Measurements from ENCODE around the gene FOLH1.
"Not testable (repeated sequence)": the region's sequence is repeated elsewhere in the genome, so short reads cannot be mapped to it uniquely, and the experiment has no call there.

Gene FOLH1

DNA sequence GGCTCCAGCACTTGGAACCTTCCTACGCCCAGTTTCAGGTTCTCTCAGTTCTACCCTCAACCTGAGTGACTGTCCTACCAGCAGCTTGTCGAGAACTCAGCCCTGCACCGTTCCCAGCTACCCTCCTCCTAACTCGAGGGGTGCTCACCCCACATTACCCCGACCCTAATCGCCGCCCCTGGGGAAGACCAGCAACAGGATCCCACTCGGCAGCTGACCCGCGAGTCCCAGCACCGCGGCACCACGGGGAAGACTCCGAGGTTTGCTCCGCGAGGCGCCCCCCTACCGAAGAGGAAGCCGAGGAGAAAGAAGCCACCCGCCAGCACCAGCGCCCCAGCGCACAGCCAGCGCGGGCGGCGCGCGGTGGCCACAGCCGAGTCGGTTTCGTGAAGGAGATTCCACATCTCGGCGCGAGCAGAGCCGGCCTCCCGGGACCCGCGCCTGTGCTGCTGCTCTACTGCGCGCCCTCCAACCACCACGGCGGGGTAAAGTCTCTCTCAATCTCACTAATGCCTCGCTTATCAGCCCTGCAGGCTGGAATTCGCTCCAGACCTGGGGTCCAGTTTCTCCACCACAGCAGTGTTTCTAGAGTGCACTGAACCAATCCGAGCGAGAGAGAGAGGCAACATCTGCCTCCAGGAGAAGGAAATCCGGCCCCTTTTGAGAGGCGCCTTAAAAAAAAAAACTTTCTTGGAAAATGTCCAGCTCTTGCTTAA lies at the start of gene FOLH1:
Gene FOLH1 (minus strand): TSS at position 597 of the 716 bp plus-strand sequence. CDS start 193 bp downstream, at position 404.
- DNase-seq (ENCODE audit: low spot score): no peak

DNA sequence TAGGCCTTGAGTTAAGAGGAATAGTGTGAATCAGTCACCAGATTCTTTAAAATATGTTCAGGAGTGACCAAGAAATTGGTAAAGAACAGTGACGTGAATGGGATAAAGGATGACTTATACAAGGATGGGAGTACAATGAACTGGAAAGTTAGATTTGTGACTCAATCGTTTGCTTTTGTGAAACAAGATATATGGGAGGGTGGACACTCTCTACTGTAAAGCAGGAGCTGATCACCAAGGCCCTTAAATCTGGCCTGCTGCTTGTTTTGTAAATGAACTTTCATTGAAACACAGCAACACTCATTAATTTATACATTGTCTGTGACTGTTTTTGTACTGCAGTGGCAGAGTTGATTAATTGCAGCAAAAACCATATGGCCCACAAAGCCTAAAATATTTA lies 46.7 kb upstream of the FOLH1 start:
- DNase-seq (ENCODE audit: low spot score): not testable (repeated sequence)

DNA sequence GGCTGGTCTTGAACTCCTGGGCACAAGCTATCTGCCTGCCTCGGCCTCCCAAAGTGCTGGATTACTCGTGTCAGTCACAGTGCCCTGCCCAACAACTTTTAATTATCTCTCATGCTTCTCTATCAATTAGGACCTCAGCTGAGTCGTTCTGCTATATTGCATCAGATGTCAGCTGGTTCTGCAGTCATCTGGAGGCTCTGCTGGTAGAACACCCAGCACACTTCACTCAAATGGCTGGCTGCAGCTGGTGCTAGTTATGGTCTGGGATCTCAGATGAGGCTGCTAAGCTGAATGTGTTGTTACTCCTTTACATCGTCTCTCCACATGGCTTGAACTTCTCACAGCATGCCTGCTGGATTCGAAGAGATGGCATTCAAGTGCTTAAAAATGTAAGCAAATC lies 42.8 kb upstream of the FOLH1 start:
- not testable (repeated sequence) for DNase-seq (ENCODE audit: low spot score)

DNA sequence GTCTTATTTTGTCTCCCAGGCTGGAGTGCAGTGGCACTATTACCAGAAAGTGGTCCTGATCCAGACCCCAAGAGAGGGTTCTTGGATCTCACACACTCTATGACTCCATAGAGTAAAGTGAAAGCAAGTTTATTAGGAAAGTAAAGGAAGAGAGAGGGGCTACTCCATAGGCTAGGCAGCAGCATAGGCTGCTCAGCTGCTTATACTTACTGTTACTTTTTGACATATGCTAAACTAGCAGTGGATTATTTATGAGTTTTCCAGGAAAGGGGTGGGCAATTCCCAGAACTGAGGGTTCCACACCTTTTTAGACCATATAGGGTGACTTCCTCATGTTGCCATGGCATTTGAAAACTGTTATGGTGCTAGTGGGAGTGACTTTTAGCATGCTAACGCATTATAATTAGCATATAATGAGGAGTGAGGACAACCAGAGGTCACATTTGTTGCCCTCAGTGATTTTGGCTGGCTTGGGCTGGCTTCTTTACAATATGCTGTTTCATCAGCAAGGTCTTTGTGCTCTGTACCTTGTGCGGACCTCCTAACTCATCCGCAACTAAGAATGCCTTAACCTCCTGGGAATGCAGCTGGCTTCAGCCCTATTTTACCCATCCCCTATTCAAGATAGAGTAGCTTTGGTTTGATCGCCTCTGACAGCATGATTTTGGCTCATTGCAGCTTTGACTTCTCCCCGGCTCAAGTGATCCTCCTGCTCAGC lies 42.2 kb upstream of the FOLH1 start:
- not testable (repeated sequence) for DNase-seq (ENCODE audit: low spot score)

DNA sequence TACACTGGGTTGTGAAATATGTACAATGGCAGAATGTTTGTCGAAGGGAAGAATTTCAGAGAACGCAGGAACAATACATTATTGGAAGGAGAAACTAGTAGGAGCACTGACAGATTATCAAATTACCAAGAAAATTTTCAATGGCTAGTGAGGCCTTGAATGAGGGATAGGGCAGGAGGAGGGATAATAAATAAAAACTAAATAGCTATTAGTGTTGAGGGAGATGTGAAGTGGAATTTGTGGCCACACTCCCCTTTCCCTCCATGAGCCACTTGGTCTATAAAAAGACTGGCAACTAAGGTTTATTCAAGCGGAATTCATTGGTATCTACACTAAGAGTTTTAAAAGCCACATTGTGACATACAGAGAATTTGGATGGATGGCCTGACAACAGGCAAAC lies 41.0 kb upstream of the FOLH1 start:
- DNase-seq (ENCODE audit: low spot score): not testable (repeated sequence)

DNA sequence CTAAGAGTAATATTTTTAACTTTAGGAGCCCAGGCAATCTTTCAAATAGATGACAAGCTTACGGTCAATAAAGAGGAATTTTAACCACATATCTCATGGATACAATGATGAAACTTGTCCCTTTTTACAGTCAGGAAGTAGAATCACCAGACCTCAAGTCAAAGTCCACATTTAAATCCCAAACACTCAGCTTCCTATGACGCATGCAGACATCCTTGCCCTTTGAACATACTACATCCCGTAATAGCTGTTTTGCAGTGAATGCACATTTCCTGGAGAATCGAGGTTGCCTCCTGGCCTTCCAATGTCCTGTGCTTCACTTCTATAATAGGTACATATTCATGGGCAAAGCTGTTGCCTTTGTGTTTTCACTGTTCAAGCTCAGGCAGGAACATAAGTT lies 25.3 kb upstream of the FOLH1 start:
- peak; percentile 84 for DNase-seq (ENCODE audit: low spot score)

DNA sequence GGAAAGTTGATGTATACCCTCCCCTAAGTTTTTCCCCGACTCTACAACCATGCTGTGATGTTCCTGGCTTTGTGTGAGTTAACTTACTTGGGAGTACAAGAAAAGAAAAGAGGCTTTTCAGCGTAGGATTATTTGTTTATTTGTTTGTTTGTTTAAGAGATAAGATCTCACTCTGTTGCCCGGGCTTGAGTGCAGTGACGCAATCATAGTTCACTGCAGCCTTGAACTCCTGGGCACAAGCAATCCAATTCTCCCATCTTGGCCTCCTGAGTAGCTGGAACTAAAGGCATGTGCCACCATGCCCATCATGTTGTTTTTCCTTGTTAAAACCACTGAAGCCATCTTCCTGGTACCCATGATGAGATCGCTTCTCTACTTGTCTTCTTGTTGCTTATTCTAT lies 24.6 kb upstream of the FOLH1 start:
- DNase-seq (ENCODE audit: low spot score): not testable (repeated sequence)

DNA sequence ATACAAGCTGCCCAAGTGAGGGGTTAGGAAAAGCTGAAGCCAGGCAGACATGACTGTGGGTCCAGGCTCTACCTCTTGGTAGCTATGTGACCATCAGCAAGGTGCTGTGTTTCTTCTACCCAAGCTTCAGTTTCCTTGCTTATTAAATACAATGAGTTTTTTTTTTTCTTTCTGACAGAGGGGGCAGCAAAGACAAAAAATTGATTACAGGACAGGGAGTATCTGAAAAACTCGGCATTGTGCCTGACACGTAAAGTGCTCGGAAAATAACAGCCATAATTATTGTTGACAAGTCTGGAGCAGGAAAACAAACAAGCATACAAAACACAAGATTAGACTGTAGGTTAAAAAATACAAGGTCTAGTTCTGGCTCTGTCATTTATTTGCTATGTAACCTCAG lies 23.3 kb upstream of the FOLH1 start:
- not testable (repeated sequence) for DNase-seq (ENCODE audit: low spot score)

DNA sequence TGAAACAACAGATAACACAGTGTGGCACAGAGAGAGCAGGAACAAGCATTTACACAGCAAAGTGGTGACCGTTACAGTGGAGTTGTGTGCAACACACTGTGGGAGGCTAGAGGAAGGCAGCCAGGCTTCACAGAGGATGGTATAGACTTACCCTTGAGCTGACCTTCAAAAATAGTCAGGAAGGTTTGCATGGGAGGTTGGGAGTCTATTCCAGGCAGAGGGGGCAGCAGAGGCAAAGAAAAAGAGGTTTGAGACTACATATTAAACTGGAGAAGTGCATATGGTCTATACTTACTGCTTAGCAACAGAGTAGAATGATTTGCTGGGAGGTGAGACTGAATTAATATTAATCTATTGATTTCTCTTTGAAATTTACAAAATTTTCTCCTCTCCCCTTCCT lies 22.1 kb upstream of the FOLH1 start:
- peak; percentile 1 for DNase-seq (ENCODE audit: low spot score)

DNA sequence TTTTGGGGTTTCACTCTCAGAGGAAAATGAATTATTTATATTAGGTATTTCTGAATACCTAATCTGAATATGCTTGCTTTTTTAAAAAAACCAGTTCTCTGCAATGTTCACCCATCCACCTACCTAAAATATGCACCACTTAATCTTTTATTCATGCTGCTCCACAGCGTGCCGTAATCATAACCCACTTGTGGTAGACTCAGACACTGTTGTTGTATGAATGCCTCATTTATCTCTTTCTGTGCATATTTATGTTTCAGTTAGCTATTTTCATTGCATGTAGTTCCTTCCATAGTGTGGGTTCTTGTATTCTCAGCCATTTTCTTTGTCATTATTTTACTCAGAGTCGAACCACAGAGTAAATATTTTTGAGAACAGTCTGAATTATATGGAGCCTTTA lies 21.6 kb upstream of the FOLH1 start:
- not testable (repeated sequence) for DNase-seq (ENCODE audit: low spot score)

DNA sequence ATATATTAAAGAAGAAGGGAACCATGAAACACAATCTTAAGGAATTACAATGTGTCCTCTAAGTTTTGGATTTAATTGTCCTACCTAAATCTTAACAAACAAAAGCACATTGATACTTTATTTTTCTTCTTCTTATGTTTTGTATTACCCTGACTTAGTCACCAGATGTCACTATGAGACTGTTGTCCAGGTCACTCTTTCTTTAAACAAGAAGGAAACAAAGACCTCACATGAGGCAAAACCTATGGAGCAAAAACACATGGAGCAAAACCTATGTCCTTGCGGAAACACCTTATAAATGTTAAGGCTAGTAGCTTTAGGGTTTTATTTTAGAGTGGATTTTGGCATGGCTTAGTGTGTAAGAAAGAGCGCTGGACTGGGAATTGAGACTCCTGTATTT lies 20.7 kb upstream of the FOLH1 start:
- peak; percentile 20 for DNase-seq (ENCODE audit: low spot score)

DNA sequence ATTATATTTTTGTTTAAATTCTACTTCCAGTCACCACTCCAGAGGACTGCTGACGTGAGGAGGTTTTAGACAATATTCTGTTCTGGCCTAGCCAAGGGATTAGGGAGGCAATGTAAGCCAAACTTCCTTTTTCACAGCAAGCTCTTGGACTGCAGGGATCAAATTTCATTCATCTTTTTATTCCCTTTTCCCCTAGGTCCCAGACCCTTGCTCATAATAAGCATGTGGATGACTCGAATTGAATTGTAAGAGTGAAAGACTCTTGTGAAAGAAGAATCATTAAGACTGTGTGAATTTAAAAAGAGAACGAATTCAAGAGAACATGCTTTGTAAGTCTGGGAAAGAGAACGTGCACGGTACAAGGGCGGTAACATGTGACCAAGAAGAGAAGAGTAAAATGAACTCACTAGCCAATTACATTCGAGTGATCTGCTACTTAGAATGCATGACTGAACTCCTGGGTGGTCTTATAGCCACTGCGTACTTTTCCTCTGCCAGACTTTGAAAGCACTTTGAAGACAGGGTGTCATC lies 16.9 kb upstream of the FOLH1 start:
- not testable (repeated sequence) for DNase-seq (ENCODE audit: low spot score)

DNA sequence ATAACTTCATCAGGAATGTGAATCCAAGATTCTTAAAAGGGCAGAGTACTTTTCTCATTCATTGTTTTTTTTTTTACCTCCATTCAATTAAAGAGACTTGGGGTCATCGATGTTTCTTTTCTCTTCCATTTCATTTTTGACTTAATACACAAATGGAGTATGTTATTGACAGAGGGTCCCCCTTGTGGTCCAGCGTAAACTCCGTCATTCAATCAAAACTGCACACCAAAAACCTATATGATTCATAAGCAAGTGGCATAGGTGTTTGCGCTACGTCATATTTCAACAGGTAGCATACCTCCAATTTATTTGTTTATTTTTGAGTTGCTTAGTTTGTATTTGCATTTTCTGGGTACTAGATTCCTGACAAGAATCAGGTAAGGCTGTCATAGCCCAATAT lies 12.7 kb upstream of the FOLH1 start:
- DNase-seq (ENCODE audit: low spot score): no peak

DNA sequence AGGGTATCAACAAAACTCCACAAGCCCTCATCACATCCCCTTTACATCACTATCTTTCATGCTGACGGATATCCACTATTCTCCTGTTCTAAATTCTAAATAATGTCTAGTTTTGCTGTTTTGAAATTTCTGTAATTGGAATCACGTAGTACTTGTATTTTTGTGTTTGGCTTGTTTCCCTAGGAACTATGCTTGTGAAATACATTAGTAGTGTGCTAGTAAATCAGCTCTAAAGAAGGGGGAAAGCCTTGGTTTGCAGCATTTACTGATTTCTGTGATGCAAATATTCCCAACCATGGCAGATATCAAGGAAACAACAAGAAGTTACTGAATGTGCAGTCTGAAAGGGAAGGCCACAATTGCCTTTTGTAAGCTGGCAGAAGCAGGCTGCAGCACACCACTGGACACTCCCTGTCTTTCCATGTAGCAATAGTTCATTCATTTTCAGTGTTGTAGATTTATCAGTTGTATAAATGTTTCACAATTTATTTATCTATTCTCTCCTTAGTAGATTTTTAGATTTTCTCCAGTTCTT lies 4.7 kb upstream of the FOLH1 start:
- no peak for DNase-seq (ENCODE audit: low spot score)

DNA sequence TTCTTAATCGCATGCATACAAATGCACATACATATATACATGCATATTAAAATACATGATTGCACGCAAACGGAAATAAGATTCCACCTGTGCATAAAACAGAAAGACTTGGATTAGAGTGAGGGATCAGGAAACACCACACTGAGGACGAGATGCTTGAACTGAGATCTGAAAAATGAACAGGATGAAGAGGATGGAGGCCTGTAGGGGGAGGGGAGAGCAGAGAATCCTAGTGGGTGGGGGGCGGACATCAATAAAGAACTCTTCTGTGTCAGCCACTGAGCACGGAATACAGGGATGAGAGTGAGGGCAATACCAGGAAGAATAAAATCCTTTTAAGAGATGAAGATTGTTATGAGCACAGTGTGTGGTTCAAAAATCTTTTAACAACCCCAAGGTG lies 1.4 kb downstream of the FOLH1 start:
- DNase-seq (ENCODE audit: low spot score): not testable (repeated sequence)

DNA sequence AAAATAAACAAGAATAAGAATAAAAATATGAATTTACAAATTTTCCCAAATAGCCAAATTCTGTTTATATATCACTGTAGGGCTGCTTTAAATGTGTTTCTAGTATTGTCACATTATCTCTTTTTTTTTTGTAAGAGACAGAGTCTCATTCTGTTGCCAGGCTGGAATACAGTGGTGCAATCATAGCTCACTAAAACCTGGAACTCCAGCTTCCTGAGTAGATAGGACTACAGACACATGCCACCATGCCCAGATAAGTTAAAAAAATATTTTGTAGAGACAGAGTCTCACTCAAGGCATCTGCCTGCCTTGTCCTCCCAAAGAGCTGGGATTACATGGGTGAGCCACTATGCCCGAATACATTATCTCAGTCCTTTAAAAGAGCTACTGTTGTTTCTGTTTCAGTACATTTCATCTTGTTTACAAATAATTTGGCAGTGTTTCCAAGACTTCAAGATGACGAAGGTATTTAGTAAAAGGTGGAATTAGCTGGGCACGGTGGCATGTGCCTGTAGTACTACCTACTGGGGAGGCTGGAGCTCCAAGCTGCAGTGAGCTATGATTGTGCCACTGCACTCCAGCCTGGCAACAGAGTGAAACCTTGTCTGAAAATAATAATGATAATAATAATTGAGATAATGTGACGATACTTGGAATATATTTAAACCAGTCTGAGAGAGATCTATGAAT lies 6.0 kb downstream of the FOLH1 start:
- DNase-seq (ENCODE audit: low spot score): no peak

DNA sequence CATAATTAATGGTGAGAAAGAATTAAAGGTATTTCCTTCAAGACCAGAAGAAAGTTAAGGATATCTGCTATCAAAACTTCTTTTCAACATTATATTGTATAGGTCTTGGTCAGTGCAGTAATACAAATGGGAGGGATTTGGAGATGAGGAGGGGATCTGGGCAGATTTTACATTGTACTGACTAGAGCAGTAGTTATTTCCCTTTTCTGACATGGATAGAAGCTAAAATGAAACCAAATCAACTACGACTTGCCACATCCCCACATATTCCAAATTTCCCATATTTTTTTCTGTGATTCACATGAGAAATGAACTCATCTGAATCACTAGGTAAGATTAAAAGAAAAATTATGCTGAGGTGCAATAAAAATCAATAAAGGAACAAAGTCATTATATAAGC lies 11.6 kb downstream of the FOLH1 start:
- DNase-seq (ENCODE audit: low spot score): not testable (repeated sequence)

DNA sequence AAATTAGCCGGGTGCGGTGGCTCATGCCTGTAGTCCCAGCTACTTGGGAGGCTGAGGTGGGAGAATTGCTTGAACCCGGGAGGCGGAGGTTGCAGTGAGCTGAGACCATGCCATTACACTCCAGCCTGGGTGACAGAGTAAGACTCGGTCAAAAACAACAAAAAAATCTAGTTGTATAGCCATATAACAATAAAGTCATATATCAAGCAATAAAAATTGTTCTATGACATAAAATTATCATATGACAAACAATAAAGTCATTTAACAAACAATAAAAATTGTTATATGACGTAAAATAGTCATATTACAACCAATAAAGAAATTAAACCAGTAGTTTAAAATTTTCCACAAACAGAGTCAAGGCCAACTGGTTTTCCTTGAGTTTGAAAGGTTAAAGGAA lies 12.4 kb downstream of the FOLH1 start:
- not testable (repeated sequence) for DNase-seq (ENCODE audit: low spot score)

DNA sequence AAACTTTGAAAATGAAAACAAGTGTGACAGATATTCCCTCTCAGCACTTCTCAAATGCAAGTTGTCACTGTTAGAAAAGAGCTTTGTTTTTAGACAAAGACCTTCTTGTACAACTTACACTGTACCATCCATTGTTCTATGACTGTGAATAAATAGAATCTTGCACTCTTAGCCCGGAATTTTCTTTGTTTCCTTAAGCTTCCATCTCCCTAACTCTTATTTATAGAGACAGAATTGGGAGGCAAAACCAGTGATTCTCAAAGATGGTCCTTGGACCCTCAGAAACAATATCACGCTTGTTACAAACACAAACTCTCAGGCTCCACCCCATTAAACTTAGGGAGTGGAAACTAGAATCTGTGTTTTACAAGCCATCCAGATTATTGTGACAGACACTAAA lies 18.1 kb downstream of the FOLH1 start:
- not testable (repeated sequence) for DNase-seq (ENCODE audit: low spot score)

DNA sequence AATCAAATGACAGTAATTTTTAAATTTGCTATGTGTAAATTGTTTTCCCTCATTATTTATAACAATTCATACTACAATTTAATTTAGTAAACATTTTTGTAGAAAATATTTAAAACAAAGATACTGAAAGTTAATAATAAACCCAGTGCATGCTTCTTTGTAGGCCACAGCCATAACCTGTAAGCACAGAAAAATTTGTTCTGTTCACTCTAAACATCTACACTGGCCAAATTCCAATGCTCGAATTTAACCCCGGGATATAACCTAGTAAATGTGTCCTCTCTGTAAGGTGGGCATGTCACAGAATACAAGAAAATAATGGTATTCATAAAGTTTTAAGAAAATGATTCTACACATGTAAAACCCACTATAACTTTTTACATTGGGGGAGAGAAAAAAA lies 22.2 kb downstream of the FOLH1 start:
- not testable (repeated sequence) for DNase-seq (ENCODE audit: low spot score)

DNA sequence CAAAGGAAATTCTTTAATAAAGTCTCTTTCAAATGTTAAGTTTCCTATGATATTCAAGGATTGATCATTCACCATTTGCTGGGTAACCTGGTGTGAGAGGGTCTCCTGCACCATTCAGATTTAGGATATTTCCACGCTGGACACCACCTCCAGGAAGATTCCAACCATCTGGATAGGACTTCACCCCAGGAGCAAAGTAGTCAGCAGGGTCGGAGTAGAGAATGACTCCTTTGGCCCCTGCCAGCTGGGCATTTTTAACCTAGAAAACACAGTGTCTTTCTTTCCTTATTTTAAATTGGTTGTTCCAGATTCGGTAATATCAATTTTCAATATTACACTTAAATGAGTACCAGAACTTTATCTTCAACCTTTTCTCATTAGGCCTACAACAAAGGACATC lies 22.8 kb downstream of the FOLH1 start:
- DNase-seq (ENCODE audit: low spot score): not testable (repeated sequence)

DNA sequence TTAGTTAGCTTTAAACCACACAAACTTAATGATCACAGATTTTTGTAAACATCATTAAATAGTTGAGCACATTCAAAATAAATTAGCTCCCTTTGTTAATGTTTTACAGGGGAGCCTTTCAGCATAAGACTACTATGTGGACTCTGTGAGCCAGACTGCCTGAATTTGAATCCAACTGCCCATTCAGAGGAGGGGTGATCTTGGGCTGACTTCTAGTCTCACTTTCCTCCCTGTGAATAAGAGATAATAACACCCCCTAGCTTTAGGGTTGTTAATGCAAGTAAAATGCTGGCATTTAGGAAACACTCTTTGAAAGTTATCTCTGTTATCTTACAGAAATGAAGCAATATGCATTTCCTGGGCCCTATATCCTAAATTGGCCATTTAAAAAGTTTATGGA lies 23.6 kb downstream of the FOLH1 start:
- not testable (repeated sequence) for DNase-seq (ENCODE audit: low spot score)
